HG03196 (cell line): Measurements from ENCODE around the gene PPP1R14C.
"Not testable (repeated sequence)": the region's sequence is repeated elsewhere in the genome, so short reads cannot be mapped to it uniquely, and the experiment has no call there.

ENCODE experiments used
- ATAC-seq: cut with Tn5 transposase; IDR thresholded peaks from one replicate; pipeline ENCODE4 v1.9.1; 2021; ENCODE audit not compliant: unreplicated experiment

The PPP1R14C gene

GRCh38 chr6:150137711-150138110 is 5.1 kb upstream of the PPP1R14C start:
- ATAC-seq = not testable (repeated sequence)

- no peak for ATAC-seq
Measured at GRCh38 chr6:150138638-150139037, 4.2 kb upstream of the PPP1R14C start.

- no peak for ATAC-seq
Measured at GRCh38 chr6:150139533-150139932, 3.3 kb upstream of the PPP1R14C start.

GRCh38 chr6:150140236-150140969 is 2.4 kb upstream of the PPP1R14C start:
- no peak for ATAC-seq

- ATAC-seq = no peak
Measured at GRCh38 chr6:150142097-150142669, 661 bp upstream of the PPP1R14C start.

GRCh38 chr6:150143516-150144293 is 861 bp downstream of the PPP1R14C start:
- ATAC-seq = no peak

- ATAC-seq = no peak
Measured at GRCh38 chr6:150144294-150144868, 1.5 kb downstream of the PPP1R14C start.

GRCh38 chr6:150145427-150145826 is 2.6 kb downstream of the PPP1R14C start:
- ATAC-seq = no peak

- ATAC-seq = no peak
Measured at GRCh38 chr6:150145830-150146229, 3.0 kb downstream of the PPP1R14C start.

GRCh38 chr6:150146436-150146835 is 3.6 kb downstream of the PPP1R14C start:
- no peak for ATAC-seq

- no peak for ATAC-seq
Measured at GRCh38 chr6:150149146-150149545, 6.3 kb downstream of the PPP1R14C start.

GRCh38 chr6:150150458-150150820 is 7.6 kb downstream of the PPP1R14C start:
- ATAC-seq = no peak

GRCh38 chr6:150150821-150151646 is 8.2 kb downstream of the PPP1R14C start:
- no peak for ATAC-seq

- no peak for ATAC-seq
Measured at GRCh38 chr6:150152891-150153876, 10.3 kb downstream of the PPP1R14C start.

GRCh38 chr6:150153905-150154492 is 11.2 kb downstream of the PPP1R14C start:
- no peak for ATAC-seq

- no peak for ATAC-seq
Measured at GRCh38 chr6:150156460-150156859, 13.6 kb downstream of the PPP1R14C start.

GRCh38 chr6:150157081-150157480 is 14.2 kb downstream of the PPP1R14C start:
- no peak for ATAC-seq

GRCh38 chr6:150159757-150160156 is 16.9 kb downstream of the PPP1R14C start:
- ATAC-seq = no peak

- ATAC-seq = no peak
Measured at GRCh38 chr6:150163970-150164369, 21.1 kb downstream of the PPP1R14C start.
